Endothelial cell of umbilical vein (primary cell): ENCODE results near the gene DEPDC5. TPM values are rescaled to one million over a fixed set of nuclear protein-coding genes. Genes with fewer than 3 reads are reported as not detected.

Experiments
- BruUV-seq: library from RNA; stranded (reverse); fragments of 400-500 nt; replicated peaks from 2 replicates; lab custom pipeline; 2021; lab: Mats Ljungman, UMichigan
- CTCF ChIA-PET: fragments of 300-600, 350-600 bp; sonication (Branson Sonifier 250); formaldehyde crosslinking; loops from one replicate; lab custom pipeline; 2021; ENCODE audit warnings: antibody characterized with exemption, inconsistent platforms; lab: Charles Lee
- POLR2A ChIA-PET: fragments of 300-600, 350-600 bp; sonication (Branson Sonifier 250); formaldehyde crosslinking; loops from one replicate; lab custom pipeline; 2021; ENCODE audit warnings: antibody characterized with exemption, inconsistent platforms; lab: Charles Lee
- DNase-seq: peaks from one replicate; pipeline ENCODE4 v3.0.0-alpha.2; 2011; ENCODE audit warnings: low read depth, low spot score
- FAIRE-seq: peaks from 2 replicates; lab custom pipeline; 2011; peaks lifted over from hg19 to GRCh38; lab: Jason Lieb, UNC
- H2AFZ ChIP-seq: 2 replicates; pipeline ENCODE4 v1.6.0; 2012; ENCODE audit warnings: low read depth, low read length, control low read depth, inconsistent platforms
- H3K27ac ChIP-seq: 2 replicates; pipeline ENCODE4 v1.5.1; 2011; ENCODE audit warnings: low read depth, mild to moderate bottlenecking, control low read depth, low read length, moderate library complexity; ENCODE audit not compliant: insufficient read depth
- H3K27me3 ChIP-seq, 2 experiments: 2 replicates each; pipeline versions ENCODE4 v1.6.0 to v1.6.1; 2011; ENCODE audit warnings: low read length in 2 of 2, mixed read lengths in 1 of 2; ENCODE audit not compliant: control insufficient read depth in 2 of 2, insufficient read depth in 2 of 2
- H3K36me3 ChIP-seq, 2 experiments: 2 replicates in 1 of 2; 3 replicates in 1 of 2; pipeline ENCODE4 v1.5.1; 2011; ENCODE audit warnings: low read length in 2 of 2, mild to moderate bottlenecking in 1 of 2, moderate library complexity in 1 of 2; ENCODE audit not compliant: control insufficient read depth in 2 of 2, insufficient read depth in 2 of 2; ENCODE audit errors: extremely low read depth in 1 of 2
- H3K4me1 ChIP-seq: 3 replicates; pipeline ENCODE4 v1.5.1; 2011; ENCODE audit warnings: mild to moderate bottlenecking, low read length; ENCODE audit not compliant: control insufficient read depth, insufficient read depth; ENCODE audit errors: extremely low read depth
- H3K4me2 ChIP-seq: 2 replicates; pipeline ENCODE4 v1.6.1; 2011; ENCODE audit warnings: low read length, control low read depth, mixed read lengths; ENCODE audit not compliant: insufficient read depth
- H3K4me3 ChIP-seq, 3 experiments: fragments of 200-600 bp in 1 of 3; sonication (generic), shearing (Covaris generic) in 1 of 3; replicated peaks in 1 of 3; 2 replicates each; pipeline ENCODE4 v1.5.1; 2011 to 2016; ENCODE audit warnings: control low read depth in 3 of 3, low read length in 3 of 3, mild to moderate bottlenecking in 2 of 3, inconsistent platforms in 1 of 3, low read depth in 1 of 3, moderate library complexity in 1 of 3; ENCODE audit not compliant: insufficient read depth in 1 of 3
- H3K79me2 ChIP-seq: 2 replicates; pipeline ENCODE4 v1.6.0; 2012; ENCODE audit warnings: low read length, inconsistent platforms; ENCODE audit not compliant: control insufficient read depth, insufficient read depth
- H3K9ac ChIP-seq: replicated peaks from 2 replicates; pipeline ENCODE3; 2011; ENCODE audit warnings: low read length, control low read depth; ENCODE audit not compliant: insufficient read depth; ENCODE audit errors: extremely low read depth
- H3K9me1 ChIP-seq: replicated peaks from 3 replicates; pipeline ENCODE4 v1.6.0; 2011; ENCODE audit warnings: mild to moderate bottlenecking, low read length; ENCODE audit not compliant: control insufficient read depth, insufficient read depth; ENCODE audit errors: extremely low read depth
- H3K9me3 ChIP-seq: replicated peaks from 2 replicates; pipeline ENCODE4 v1.5.1; 2012; ENCODE audit warnings: low read length, inconsistent platforms; ENCODE audit not compliant: control insufficient read depth, insufficient read depth
- H4K20me1 ChIP-seq: replicated peaks from 2 replicates; pipeline ENCODE3; 2011; ENCODE audit warnings: mild to moderate bottlenecking, low read length; ENCODE audit not compliant: control insufficient read depth, insufficient read depth; ENCODE audit errors: extremely low read depth
- CTCF ChIP-seq, 2 donors: IDR thresholded peaks; 1 replicate in 1 of 2; 2 replicates in 1 of 2; pipeline ENCODE4 v1.5.1; 2011; ENCODE audit warnings: low read length in 2 of 2, mild to moderate bottlenecking in 2 of 2, moderate library complexity in 2 of 2, control low read depth in 1 of 2, inconsistent platforms in 1 of 2, low read depth in 1 of 2; ENCODE audit not compliant: insufficient read depth in 1 of 2; ENCODE audit errors: extremely low read depth in 1 of 2
- EZH2 ChIP-seq: IDR thresholded peaks from 2 replicates; pipeline ENCODE4 v1.6.1; 2012; ENCODE audit warnings: borderline replicate concordance, low read depth, mild to moderate bottlenecking, moderate library complexity, low read length, inconsistent platforms; ENCODE audit not compliant: severe bottlenecking
- FOS ChIP-seq: IDR thresholded peaks from 2 replicates; pipeline ENCODE4 v1.6.1; 2011; ENCODE audit warnings: mild to moderate bottlenecking, low read length, moderate library complexity, borderline replicate concordance; ENCODE audit not compliant: insufficient read depth
- GATA2 ChIP-seq: IDR thresholded peaks from 2 replicates; pipeline ENCODE4 v1.7.0; 2011; ENCODE audit warnings: low read depth, mild to moderate bottlenecking, moderate library complexity, mixed read lengths, low read length; ENCODE audit not compliant: insufficient read length, insufficient read depth
- JUN ChIP-seq: IDR thresholded peaks from 2 replicates; pipeline ENCODE4 v1.6.1; 2011; ENCODE audit warnings: borderline replicate concordance, low read depth; ENCODE audit not compliant: insufficient read length, insufficient read depth
- MAX ChIP-seq: IDR thresholded peaks from 2 replicates; pipeline ENCODE4 v1.6.1; 2011; ENCODE audit not compliant: insufficient read depth, insufficient read length
- MYC ChIP-seq: IDR thresholded peaks from one replicate; pipeline ENCODE4 v1.6.1; 2011; ENCODE audit warnings: mild to moderate bottlenecking, low read depth, low read length
- POLR2A ChIP-seq: IDR thresholded peaks from 2 replicates; pipeline ENCODE4 v1.6.1; 2012; ENCODE audit warnings: low read depth, mild to moderate bottlenecking, control low read depth, low read length
- POLR2AphosphoS5 ChIP-seq: IDR thresholded peaks from 2 replicates; pipeline ENCODE4 v1.6.1; 2012; ENCODE audit warnings: low read depth, mild to moderate bottlenecking, control low read depth, low read length, moderate library complexity; ENCODE audit not compliant: insufficient read depth
- dilution Hi-C: fragments of 300-500 bp; cut with MboI; formaldehyde crosslinking; loops from one replicate; pipeline ENCODE4 v1.15.0; 2019; ENCODE audit warnings: low sequenced_read_pairs; ENCODE audit not compliant: extremely low pct_ligation_motif_present
- intact Hi-C: fragments of 100-400 bp; cut with micrococcal nuclease; formaldehyde crosslinking; loops from one replicate; pipeline ENCODE4 v1.10.0; 2022
- polyA plus RNA-seq, 4 experiments: library from polyadenylated mRNA; depleted of rRNA in 3 of 4; stranded (reverse) in 3 of 4; unstranded in 1 of 4; fragments of >200 nt; gene quantifications; 2 replicates each; pipeline versions ENCODE4 v1.2.1 to v1.2.3, GENCODE V29; 2011 to 2012; ENCODE audit warnings: missing spikeins in 1 of 4
- total RNA-seq: library from RNA; stranded (reverse); gene quantifications from 2 replicates; pipeline ENCODE4 v1.2.3, GENCODE V29; 2021

The DEPDC5 gene
- total and polyA plus RNA-seq, 2 donors (not counting 3 experiments of a cell fraction or from before 2014, with no cell fraction given), result 13.1 to 36.6 TPM

- Histone ChIP-seq H3K4me2 (peak overlapping the region; percentile 26), H3K27me3 (no peaks in the 10 kb centered on the region), H3K27ac (peak overlapping the region; percentile 74), H3K4me1 (peaks cover 44% of the 10 kb centered on the region), H3K4me3 (no peak overlapping the region), H3K36me3 (peaks cover 8 to 15% of the 10 kb centered on the region in 2 experiments), H3K9me1 (no peaks in the 10 kb centered on the region), H4K20me1 (peaks cover 13% of the 10 kb centered on the region), H3K9me3 (no peaks in the 10 kb centered on the region), H3K79me2 (peaks cover 90% of the 10 kb centered on the region), H2AFZ (no peak overlapping the region), H3K9ac (peak overlapping the region; percentile 40)
- CTCF ChIA-PET, result interaction anchor here (0.8 to 1.6 kb wide), 8 partner anchors 9 to 287 kb away, joined by 3 to 14 read pairs (median 4); no protein-coding TSS in a partner anchor
- TF ChIP-seq FOS (peak; percentile 83), POLR2A (no peak), MYC (no peak), JUN (peak; percentile 69)
- FAIRE-seq (peak; percentile 90), DNase-seq (peak; percentile 89)
- BruUV-seq, result no TSS peak
- intact Hi-C loops, result no loop called here
- dilution Hi-C loops, result loop anchor here (10.0 kb wide), 1 partner anchor 198 kb away; the partner anchor contains the start of genes DEPDC5 and PRR14L
- POLR2A ChIA-PET, result no interaction called here
Measured at GRCh38 chr22:31952472-31952871, 198.7 kb downstream of the DEPDC5 start.

DNA sequence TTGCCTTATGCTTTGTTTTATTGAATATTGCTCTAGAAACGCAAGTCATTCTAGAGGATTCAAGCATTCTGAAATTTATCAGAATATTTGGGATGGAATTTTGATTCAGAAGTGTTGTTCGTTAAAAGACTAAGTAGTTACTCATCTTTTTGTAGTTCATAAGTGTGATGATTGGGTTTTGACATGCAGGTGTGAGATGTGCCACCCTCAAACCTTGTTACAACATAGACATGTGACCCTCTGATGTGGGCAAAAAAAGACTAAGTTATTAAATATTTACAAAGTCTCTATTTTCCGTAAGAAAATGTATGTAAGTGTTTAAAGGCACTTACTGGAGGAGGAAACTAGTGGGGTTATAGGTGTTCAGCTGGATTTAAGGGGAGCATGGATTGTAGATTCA is 199.4 kb downstream of the DEPDC5 start:
- FAIRE-seq, result no peak
- intact Hi-C loops (no loop called here), dilution Hi-C loops (loop anchor here (10.0 kb wide), 1 partner anchor 198 kb away; the partner anchor contains the start of genes DEPDC5 and PRR14L)
- Histone ChIP-seq H3K9me1 (no peaks in the 10 kb centered on the region), H3K9me3 (no peaks in the 10 kb centered on the region), H3K27ac (no peak overlapping the region), H3K27me3 (no peaks in the 10 kb centered on the region), H3K79me2 (peaks cover 82% of the 10 kb centered on the region), H3K4me1 (peaks cover 40% of the 10 kb centered on the region), H3K4me3 (no peak overlapping the region), H3K9ac (no peak overlapping the region), H3K36me3 (peaks cover 6 to 16% of the 10 kb centered on the region in 2 experiments), H4K20me1 (peaks cover 13% of the 10 kb centered on the region), H2AFZ (no peak overlapping the region), H3K4me2 (no peak overlapping the region)
- no TSS peak for BruUV-seq
- POLR2A ChIA-PET, result no interaction called here
- no peak for TF ChIP-seq POLR2AphosphoS5
- no peak for TF ChIP-seq JUN
- TF ChIP-seq CTCF (IDR thresholded peaks at IDR 0.05; ENCODE audit: extremely low read depth in 1 of 2, insufficient read depth in 1 of 2, low read depth in 1 of 2, low read length in 2 of 2), result no peak
- no peak for TF ChIP-seq FOS
- no peak for TF ChIP-seq EZH2
- TF ChIP-seq GATA2, result no peak
- TF ChIP-seq MYC, result no peak
- TF ChIP-seq POLR2A, result no peak
- TF ChIP-seq MAX, result no peak
- CTCF ChIA-PET, result interaction anchor here (0.9 to 1.6 kb wide), 6 partner anchors 8 to 287 kb away, joined by 3 to 14 read pairs (median 7); no protein-coding TSS in a partner anchor
- DNase-seq, result no peak
